HCT116 (cell line): Measurements from ENCODE around the gene WDR38. TPM values are rescaled to one million over a fixed set of nuclear protein-coding genes. Genes with fewer than 3 reads are reported as not detected.

ENCODE experiments used
- ATAC-seq: fragments of 200-7000 bp; cut with Tn5 transposase; 2 replicates; pipeline ENCODE4 v1.9.1; 2020; ENCODE audit warnings: mild to moderate bottlenecking, moderate library complexity
- BruUV-seq: library from RNA; stranded (reverse); fragments of 400-500 nt; replicated peaks from 2 replicates; lab custom pipeline; 2021; lab: Mats Ljungman, UMichigan
- CTCF ChIA-PET: fragments of 300-600 bp; sonication (Branson Sonifier 250); formaldehyde crosslinking; loops from one replicate; lab custom pipeline; 2021; ENCODE audit warnings: antibody characterized with exemption; lab: Charles Lee
- POLR2A ChIA-PET: fragments of 300-600, 350-600 bp; sonication (Branson Sonifier 250); formaldehyde crosslinking; loops from one replicate; lab custom pipeline; 2021; ENCODE audit warnings: antibody characterized with exemption; lab: Charles Lee
- RAD21 ChIA-PET, 2 experiments: fragments of 300-600 bp; sonication (Branson Sonifier 250); formaldehyde crosslinking; loops; one replicate each; lab custom pipeline; 2023; ENCODE audit warnings: low total read pairs in 2 of 2; ENCODE audit not compliant: uncharacterized antibody in 2 of 2, unreplicated experiment in 2 of 2, low non-redundant PET in 1 of 2; lab: Charles Lee
- DNase-seq: peaks from one replicate; pipeline ENCODE4 v3.0.0-alpha.2; 2010; ENCODE audit warnings: low read depth, low spot score
- H2AFZ ChIP-seq: fragments of 200-600 bp; shearing (Covaris generic), sonication (generic); 2 replicates; pipeline ENCODE4 v1.6.1; 2017; ENCODE audit warnings: low read depth, mixed run types, mixed read lengths, antibody characterized with exemption, low read length; ENCODE audit not compliant: poor library complexity, severe bottlenecking
- H3K27ac ChIP-seq: 2 replicates; pipeline ENCODE4 v1.5.1; 2012; ENCODE audit warnings: low read depth, low read length
- H3K27me3 ChIP-seq: fragments of 200-600 bp; sonication (generic); 2 replicates; pipeline ENCODE4 v1.6.1; 2016; ENCODE audit warnings: mixed run types, low read length, mixed read lengths; ENCODE audit not compliant: insufficient read depth
- H3K36me3 ChIP-seq, 2 experiments: fragments of 200-500 bp in 1 of 2; fragments of 200-600 bp in 1 of 2; sonication (Bioruptor generic) in 1 of 2; sonication (generic) in 1 of 2; 2 replicates each; pipeline versions ENCODE4 v1.5.1 to v1.6.1; 2014 to 2016; ENCODE audit warnings: low read length in 2 of 2, inconsistent platforms in 1 of 2, mixed read lengths in 1 of 2, mixed run types in 1 of 2; ENCODE audit not compliant: insufficient read depth in 2 of 2, control insufficient read depth in 1 of 2
- H3K4me1 ChIP-seq, 2 experiments: fragments of 200-600 bp in 1 of 2; sonication (generic) in 1 of 2; 2 replicates each; pipeline versions ENCODE4 v1.5.1 to v1.6.1; 2012 to 2017; ENCODE audit warnings: low read length in 2 of 2, inconsistent platforms in 1 of 2, mild to moderate bottlenecking in 1 of 2, mixed read lengths in 1 of 2, mixed run types in 1 of 2, moderate library complexity in 1 of 2; ENCODE audit not compliant: insufficient read depth in 2 of 2, control insufficient read depth in 1 of 2
- H3K4me2 ChIP-seq: fragments of 200-600 bp; sonication (generic); 2 replicates; pipeline ENCODE4 v1.6.1; 2017; ENCODE audit warnings: mixed run types, low read length, mixed read lengths
- H3K4me3 ChIP-seq, 2 experiments: fragments of 200-600 bp in 1 of 2; sonication (generic) in 1 of 2; replicated peaks in 1 of 2; 2 replicates each; pipeline ENCODE4 v1.5.1; 2011 to 2016; ENCODE audit warnings: low read length in 2 of 2, control low read depth in 1 of 2, low read depth in 1 of 2, mild to moderate bottlenecking in 1 of 2, mixed read lengths in 1 of 2, mixed run types in 1 of 2
- H3K79me2 ChIP-seq: fragments of 200-600 bp; sonication (generic); 2 replicates; pipeline ENCODE4 v1.6.1; 2017; ENCODE audit warnings: mild to moderate bottlenecking, mixed run types, low read length, moderate library complexity, mixed read lengths; ENCODE audit not compliant: insufficient read depth
- H3K9ac ChIP-seq: fragments of 200-600 bp; sonication (generic); 2 replicates; pipeline ENCODE4 v1.6.1; 2016; ENCODE audit warnings: low read length, mixed read lengths
- H3K9me2 ChIP-seq: fragments of 200-600 bp; sonication (generic), shearing (Covaris generic); 2 replicates; pipeline ENCODE4 v1.6.1; 2017; ENCODE audit warnings: mixed run types, mild to moderate bottlenecking, moderate library complexity; ENCODE audit not compliant: insufficient read depth
- H3K9me3 ChIP-seq, 2 experiments: fragments of 200-500 bp in 1 of 2; fragments of 200-600 bp in 1 of 2; sonication (Bioruptor generic) in 1 of 2; sonication (generic) in 1 of 2; 2 replicates each; pipeline ENCODE4 v1.6.1; 2014 to 2017; ENCODE audit warnings: low read length in 2 of 2, mixed read lengths in 2 of 2, inconsistent platforms in 1 of 2, low read depth in 1 of 2, mild to moderate bottlenecking in 1 of 2, mixed run types in 1 of 2, moderate library complexity in 1 of 2; ENCODE audit not compliant: control insufficient read depth in 1 of 2, insufficient read depth in 1 of 2
- H4K20me1 ChIP-seq: fragments of 200-600 bp; sonication (generic), shearing (Covaris generic); 2 replicates; pipeline ENCODE4 v1.6.1; 2017; ENCODE audit warnings: mixed run types, mild to moderate bottlenecking, moderate library complexity; ENCODE audit not compliant: insufficient read depth
- CEBPB ChIP-seq: IDR thresholded peaks from 2 replicates; pipeline ENCODE4 v1.6.1; 2012; ENCODE audit warnings: low read depth
- EGR1 ChIP-seq: IDR thresholded peaks from 2 replicates; pipeline ENCODE4 v1.6.1; 2012; ENCODE audit warnings: low read depth
- EZH2phosphoT487 ChIP-seq: fragments of 200-600 bp; IDR thresholded peaks from 2 replicates; pipeline ENCODE4 v1.6.1; 2018; ENCODE audit warnings: antibody characterized with exemption, borderline replicate concordance
- FOSL1 ChIP-seq: IDR thresholded peaks from 2 replicates; pipeline ENCODE4 v1.6.1; 2012; ENCODE audit warnings: low read depth
- JUND ChIP-seq: IDR thresholded peaks from 2 replicates; pipeline ENCODE4 v1.6.1; 2012
- POLR2AphosphoS5 ChIP-seq: IDR thresholded peaks from 2 replicates; pipeline ENCODE4 v1.6.1; 2011; ENCODE audit warnings: mild to moderate bottlenecking, low read depth, low read length, moderate library complexity
- RAD21 ChIP-seq: IDR thresholded peaks from 2 replicates; pipeline ENCODE4 v1.6.1; 2012; ENCODE audit warnings: low read depth, mild to moderate bottlenecking
- SIN3A ChIP-seq: IDR thresholded peaks from 2 replicates; pipeline ENCODE4 v1.6.1; 2012; ENCODE audit warnings: low read depth
- YY1 ChIP-seq: IDR thresholded peaks from 2 replicates; pipeline ENCODE4 v1.6.1; 2011; ENCODE audit warnings: low read length, low read depth, moderate library complexity, mild to moderate bottlenecking; ENCODE audit not compliant: insufficient replicate concordance; ENCODE audit errors: extremely low read depth
- ZFX ChIP-seq: fragments of 450-650 bp; IDR thresholded peaks from 2 replicates; pipeline ENCODE4 v1.6.1; 2017
- ZNF274 ChIP-seq: fragments of 200-500 bp; sonication (Bioruptor generic); IDR thresholded peaks from 2 replicates; pipeline ENCODE4 v1.6.1; 2014; ENCODE audit warnings: mild to moderate bottlenecking, low read depth, low read length, inconsistent platforms
- intact Hi-C: fragments of 100-400 bp; cut with micrococcal nuclease; formaldehyde crosslinking; loops from 2 replicates; pipeline ENCODE4 v1.10.0; 2022
- total RNA-seq: library from RNA; stranded (reverse); gene quantifications from one replicate; pipeline ENCODE4 v1.2.1, GENCODE V29; 2021; ENCODE audit not compliant: unreplicated experiment
- TF ChIP-seq, protein P1 (sequence below), 3 experiments: fragments of 200-600 bp in 1 of 3; sonication (generic) in 1 of 3; IDR thresholded peaks in 2 of 3; conservative IDR thresholded peaks in 1 of 3; 2 replicates each; pipeline ENCODE4 v1.5.1; 2012 to 2017; ENCODE audit warnings: low read depth in 2 of 3, low read length in 2 of 3, antibody characterized with exemption in 1 of 3, borderline replicate concordance in 1 of 3, control low read depth in 1 of 3, mild to moderate bottlenecking in 1 of 3, mixed read lengths in 1 of 3, mixed run types in 1 of 3, moderate library complexity in 1 of 3; ENCODE audit not compliant: insufficient read depth in 1 of 3
- TF ChIP-seq, protein P2 (sequence below): IDR thresholded peaks from 2 replicates; pipeline ENCODE4 v1.6.1; 2012; ENCODE audit warnings: low read depth

WDR38 gene
- total RNA-seq, 1 experiment from 2014 or later = not detected

DNA sequence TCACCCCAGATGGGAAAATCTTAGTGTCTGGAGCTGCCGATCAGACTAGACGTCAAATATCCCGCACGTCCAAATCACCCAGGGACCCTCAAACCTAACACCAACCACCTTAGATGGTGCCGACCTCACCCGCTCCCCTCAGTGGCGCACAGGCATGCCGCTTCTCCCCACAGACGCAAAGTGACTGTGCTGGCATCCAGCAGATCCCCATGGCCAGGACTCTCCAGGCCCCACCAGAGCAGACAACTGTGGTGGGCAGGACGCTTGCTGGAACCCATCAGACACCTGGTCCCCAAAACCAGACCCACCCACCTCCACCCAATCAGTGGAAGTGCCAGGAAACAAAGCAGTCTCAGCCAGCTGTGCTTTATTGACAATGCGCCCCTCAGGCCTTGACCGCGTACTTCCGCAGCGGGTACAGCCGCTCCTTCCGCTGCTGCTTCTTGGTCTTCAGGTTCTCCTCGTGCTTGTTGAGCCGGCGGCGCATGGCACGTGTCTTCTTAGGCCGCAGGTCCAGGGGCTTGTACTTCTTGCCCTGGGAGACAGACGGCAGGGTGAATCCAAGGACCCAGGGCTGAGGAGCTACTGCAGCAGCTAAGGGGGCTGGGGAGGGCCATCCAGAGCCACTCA, 4.4 kb downstream of the WDR38 start:
- no peaks in the 10 kb centered on the region for H3K9me3 ChIP-seq
- H3K36me3 ChIP-seq = peaks cover 33 to 46% of the 10 kb centered on the region in 2 experiments
- no peaks in the 10 kb centered on the region for H3K27me3 ChIP-seq
- no peak for TF ChIP-seq YY1
- TF ChIP-seq ZNF274 = no peak
- TF ChIP-seq RAD21 = no peak
- TF ChIP-seq POLR2AphosphoS5 = no peak
- TF ChIP-seq FOSL1 = no peak
- TF ChIP-seq EGR1 = no peak
- TF ChIP-seq, protein P1, sequence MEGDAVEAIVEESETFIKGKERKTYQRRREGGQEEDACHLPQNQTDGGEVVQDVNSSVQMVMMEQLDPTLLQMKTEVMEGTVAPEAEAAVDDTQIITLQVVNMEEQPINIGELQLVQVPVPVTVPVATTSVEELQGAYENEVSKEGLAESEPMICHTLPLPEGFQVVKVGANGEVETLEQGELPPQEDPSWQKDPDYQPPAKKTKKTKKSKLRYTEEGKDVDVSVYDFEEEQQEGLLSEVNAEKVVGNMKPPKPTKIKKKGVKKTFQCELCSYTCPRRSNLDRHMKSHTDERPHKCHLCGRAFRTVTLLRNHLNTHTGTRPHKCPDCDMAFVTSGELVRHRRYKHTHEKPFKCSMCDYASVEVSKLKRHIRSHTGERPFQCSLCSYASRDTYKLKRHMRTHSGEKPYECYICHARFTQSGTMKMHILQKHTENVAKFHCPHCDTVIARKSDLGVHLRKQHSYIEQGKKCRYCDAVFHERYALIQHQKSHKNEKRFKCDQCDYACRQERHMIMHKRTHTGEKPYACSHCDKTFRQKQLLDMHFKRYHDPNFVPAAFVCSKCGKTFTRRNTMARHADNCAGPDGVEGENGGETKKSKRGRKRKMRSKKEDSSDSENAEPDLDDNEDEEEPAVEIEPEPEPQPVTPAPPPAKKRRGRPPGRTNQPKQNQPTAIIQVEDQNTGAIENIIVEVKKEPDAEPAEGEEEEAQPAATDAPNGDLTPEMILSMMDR (IDR thresholded peaks at IDR 0.05 in 2 of 3, conservative IDR thresholded peaks at IDR 0.05 in 1 of 3; ENCODE audit: borderline replicate concordance in 1 of 3, insufficient read depth in 1 of 3, low read depth in 2 of 3, low read length in 2 of 3) = no peak
- no peak for TF ChIP-seq SIN3A
- no peak for TF ChIP-seq CEBPB
- TF ChIP-seq EZH2phosphoT487 = no peak
- TF ChIP-seq, protein P2, sequence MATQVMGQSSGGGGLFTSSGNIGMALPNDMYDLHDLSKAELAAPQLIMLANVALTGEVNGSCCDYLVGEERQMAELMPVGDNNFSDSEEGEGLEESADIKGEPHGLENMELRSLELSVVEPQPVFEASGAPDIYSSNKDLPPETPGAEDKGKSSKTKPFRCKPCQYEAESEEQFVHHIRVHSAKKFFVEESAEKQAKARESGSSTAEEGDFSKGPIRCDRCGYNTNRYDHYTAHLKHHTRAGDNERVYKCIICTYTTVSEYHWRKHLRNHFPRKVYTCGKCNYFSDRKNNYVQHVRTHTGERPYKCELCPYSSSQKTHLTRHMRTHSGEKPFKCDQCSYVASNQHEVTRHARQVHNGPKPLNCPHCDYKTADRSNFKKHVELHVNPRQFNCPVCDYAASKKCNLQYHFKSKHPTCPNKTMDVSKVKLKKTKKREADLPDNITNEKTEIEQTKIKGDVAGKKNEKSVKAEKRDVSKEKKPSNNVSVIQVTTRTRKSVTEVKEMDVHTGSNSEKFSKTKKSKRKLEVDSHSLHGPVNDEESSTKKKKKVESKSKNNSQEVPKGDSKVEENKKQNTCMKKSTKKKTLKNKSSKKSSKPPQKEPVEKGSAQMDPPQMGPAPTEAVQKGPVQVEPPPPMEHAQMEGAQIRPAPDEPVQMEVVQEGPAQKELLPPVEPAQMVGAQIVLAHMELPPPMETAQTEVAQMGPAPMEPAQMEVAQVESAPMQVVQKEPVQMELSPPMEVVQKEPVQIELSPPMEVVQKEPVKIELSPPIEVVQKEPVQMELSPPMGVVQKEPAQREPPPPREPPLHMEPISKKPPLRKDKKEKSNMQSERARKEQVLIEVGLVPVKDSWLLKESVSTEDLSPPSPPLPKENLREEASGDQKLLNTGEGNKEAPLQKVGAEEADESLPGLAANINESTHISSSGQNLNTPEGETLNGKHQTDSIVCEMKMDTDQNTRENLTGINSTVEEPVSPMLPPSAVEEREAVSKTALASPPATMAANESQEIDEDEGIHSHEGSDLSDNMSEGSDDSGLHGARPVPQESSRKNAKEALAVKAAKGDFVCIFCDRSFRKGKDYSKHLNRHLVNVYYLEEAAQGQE = no peak
- TF ChIP-seq ZFX = no peak
- no peak for TF ChIP-seq JUND
- H3K4me2 ChIP-seq = peak overlapping the region; percentile 29; the same call in 1 of the 2 replicates
- no peak overlapping the region for H3K4me3 ChIP-seq
- peaks cover 39% of the 10 kb centered on the region for H3K79me2 ChIP-seq
- RAD21 ChIA-PET = no interaction called here
- POLR2A ChIA-PET = interaction anchor here (2.6 to 4.4 kb wide), 2 partner anchors 78 to 86 kb away, joined by 8 to 21 read pairs; partner anchors contain the start of gene NR6A1
- ATAC-seq (no peak), DNase-seq (no peak)
- 0 out of 2 replicates have a peak overlapping the region, but pooled peaks have one; percentile 16 for H3K27ac ChIP-seq
- BruUV-seq = no TSS peak
- H3K4me1 ChIP-seq = peaks cover 9 to 52% of the 10 kb centered on the region in 2 experiments; a peak in 3 of 4 replicates
- peaks cover 50% of the 10 kb centered on the region for H4K20me1 ChIP-seq
- no peaks in the 10 kb centered on the region for H3K9me2 ChIP-seq
- intact Hi-C loops = loop anchor here (5.0 to 10.0 kb wide), 2 partner anchors 285 to 443 kb away; partner anchors contain the start of genes PSMB7 and SCAI
- peak overlapping the region; percentile 5; the same call in 1 of the 2 replicates for H3K9ac ChIP-seq
- CTCF ChIA-PET = interaction anchor here (0.9 to 11.7 kb wide), 3 partner anchors 11 to 83 kb away, joined by 3 to 601 read pairs (median 7); partner anchors contain the start of genes NR6A1 and OLFML2A
- H2AFZ ChIP-seq = no peak overlapping the region
